ENCODE measurements around the gene PRSS37.

DNA sequence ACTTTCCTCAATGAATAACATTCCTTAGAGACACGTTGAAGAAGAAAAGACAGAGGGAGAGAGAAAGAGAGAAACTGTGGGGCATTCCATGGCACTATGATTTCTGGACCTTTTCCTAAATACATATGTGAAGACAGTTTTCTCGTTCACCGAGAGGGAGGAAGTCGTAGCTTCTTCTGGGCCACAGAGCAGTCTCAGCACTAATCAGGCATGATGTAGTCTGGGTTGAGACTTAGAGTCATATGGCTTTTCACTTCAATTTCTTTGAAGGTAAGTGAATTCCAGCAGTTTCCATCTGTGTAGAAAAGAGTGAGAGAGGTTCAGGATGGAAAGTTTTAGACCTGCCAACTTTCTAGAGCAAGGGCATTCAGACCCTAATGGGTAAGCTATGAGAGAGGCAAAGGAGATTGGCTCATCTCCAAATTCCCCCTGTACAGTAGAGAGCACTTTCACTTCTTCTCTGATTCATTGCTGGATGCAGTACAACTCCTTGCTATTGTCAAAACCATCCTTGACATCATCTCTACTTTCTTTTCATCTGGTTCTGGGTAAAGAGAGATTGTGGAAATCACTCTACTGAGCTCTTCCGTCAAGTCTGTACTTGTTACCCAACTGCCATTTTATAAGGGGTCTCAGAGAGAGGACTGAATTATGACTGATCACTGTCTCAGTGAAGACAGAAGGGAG is 43.4 kb upstream of the PRSS37 start:
- TF ChIP-seq, protein P1, sequence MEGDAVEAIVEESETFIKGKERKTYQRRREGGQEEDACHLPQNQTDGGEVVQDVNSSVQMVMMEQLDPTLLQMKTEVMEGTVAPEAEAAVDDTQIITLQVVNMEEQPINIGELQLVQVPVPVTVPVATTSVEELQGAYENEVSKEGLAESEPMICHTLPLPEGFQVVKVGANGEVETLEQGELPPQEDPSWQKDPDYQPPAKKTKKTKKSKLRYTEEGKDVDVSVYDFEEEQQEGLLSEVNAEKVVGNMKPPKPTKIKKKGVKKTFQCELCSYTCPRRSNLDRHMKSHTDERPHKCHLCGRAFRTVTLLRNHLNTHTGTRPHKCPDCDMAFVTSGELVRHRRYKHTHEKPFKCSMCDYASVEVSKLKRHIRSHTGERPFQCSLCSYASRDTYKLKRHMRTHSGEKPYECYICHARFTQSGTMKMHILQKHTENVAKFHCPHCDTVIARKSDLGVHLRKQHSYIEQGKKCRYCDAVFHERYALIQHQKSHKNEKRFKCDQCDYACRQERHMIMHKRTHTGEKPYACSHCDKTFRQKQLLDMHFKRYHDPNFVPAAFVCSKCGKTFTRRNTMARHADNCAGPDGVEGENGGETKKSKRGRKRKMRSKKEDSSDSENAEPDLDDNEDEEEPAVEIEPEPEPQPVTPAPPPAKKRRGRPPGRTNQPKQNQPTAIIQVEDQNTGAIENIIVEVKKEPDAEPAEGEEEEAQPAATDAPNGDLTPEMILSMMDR (conservative IDR thresholded peaks at IDR 0.05; ENCODE audit: low read length): no peak
- TF ChIP-seq EZH2phosphoT487 (IDR thresholded peaks at IDR 0.05; ENCODE audit: borderline replicate concordance, low read depth, low read length): no peak

All from OCI-LY7 (cell line).